HG03064 (cell line): ENCODE data around the gene DYNLT5.

Source experiments
- ATAC-seq: cut with Tn5 transposase; IDR thresholded peaks from one replicate; pipeline ENCODE4 v1.9.1; 2021; ENCODE audit warnings: low read depth; ENCODE audit not compliant: unreplicated experiment

Gene DYNLT5

DNA sequence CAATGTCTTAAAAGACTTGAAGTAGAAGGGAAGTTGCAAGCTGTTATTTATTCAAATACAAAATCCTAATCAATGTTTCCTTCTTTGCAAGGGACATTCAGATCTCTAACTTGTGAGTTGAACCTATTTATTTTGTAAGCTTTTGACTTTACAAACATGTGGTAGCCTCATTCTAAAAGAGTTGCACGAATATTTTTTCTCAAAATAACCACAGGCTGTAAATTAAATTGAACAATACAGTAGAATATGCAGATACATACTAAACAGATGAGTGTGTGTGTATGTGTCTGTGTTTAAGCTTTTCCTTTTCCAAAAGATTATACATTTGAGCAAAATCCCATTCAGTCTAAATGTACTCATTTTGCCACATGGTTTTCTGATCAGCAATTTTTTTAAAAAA lies 4.8 kb upstream of the DYNLT5 start:
- ATAC-seq = no peak

DNA sequence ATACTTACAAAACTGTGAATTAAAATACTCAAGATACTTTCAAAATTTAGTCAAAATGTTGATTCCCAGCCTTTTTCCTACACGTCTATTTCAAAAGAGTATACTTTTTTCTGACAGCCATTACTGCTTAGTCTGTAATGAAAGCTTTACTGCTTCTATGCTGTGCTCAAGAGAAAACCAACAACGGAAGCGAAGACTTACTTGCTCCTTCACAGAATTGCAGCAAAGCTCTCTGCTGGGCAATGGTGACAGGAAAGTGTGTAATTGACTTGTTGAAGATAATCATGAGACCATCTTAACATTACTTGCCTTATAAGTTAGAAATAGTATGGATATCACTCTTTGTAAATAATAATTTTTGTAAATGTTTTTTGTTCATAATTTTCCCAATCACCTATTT lies 1.7 kb upstream of the DYNLT5 start:
- no peak for ATAC-seq

GRCh38 chr1:66751160-66751559 lies 1.1 kb upstream of the DYNLT5 start:
- no peak for ATAC-seq

DNA sequence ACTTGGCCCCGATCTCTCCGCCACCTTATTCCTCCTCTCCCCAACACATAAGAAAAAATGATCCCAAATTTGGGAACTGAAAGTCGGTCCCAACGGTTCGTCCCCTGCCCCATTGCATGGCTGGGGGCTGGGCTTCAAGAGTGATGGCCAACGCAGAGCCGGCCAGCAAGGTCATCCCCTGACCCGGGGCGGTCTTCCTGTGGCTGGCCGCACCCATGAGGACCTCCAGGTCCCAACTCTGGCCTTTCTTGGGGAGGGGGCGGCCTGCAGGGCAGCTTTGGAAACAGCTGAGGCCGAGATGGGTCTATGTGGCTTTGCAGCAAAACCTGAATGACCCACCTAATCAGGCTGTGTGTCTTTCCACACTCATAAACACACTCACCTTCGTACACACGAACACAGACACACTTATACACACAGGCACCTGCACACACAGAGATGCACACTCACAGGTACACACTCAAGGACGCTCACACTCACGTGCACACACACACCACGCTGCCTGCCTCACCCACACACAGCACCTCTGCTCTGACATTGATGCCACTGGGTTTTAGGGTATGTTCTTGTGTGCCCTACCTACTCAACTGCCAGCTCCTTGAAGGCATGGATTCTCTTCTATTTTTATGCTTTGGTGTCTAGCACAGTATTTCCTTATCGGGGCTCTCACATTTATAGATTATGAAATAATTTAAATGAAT lies 562 bp downstream of the DYNLT5 start:
- no peak for ATAC-seq

- ATAC-seq = no peak
These were observed 5.5 kb downstream of the DYNLT5 start for GRCh38 chr1:66757722-66758240.

DNA sequence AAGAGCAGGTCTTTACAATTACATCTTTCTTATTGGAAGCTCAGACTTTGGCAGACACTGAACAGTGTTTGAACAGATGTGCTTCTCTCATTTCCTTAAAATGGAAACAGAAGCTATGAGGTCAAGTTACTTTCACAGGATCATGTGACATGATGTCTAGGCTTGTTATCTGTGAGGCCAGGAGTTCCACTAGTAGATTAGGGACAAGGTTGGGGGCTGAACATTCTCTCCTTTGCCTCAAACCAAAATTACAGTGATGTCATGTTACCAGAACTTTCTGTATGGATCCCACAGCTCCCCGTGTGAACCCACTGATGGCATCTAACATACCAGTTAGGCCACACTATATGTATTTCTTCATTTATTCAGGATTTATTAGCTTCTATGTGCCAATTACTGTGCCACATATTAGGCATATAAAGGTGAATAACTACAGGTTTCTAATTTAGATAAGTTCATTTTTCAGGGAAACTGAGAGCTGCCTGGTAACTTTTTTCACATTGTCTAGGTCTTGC lies 6.0 kb downstream of the DYNLT5 start:
- peak; percentile 100 for ATAC-seq

- no peak for ATAC-seq
These were observed 8.2 kb downstream of the DYNLT5 start for GRCh38 chr1:66760506-66760905.

GRCh38 chr1:66761221-66761620 lies 9.0 kb downstream of the DYNLT5 start:
- ATAC-seq = no peak

DNA sequence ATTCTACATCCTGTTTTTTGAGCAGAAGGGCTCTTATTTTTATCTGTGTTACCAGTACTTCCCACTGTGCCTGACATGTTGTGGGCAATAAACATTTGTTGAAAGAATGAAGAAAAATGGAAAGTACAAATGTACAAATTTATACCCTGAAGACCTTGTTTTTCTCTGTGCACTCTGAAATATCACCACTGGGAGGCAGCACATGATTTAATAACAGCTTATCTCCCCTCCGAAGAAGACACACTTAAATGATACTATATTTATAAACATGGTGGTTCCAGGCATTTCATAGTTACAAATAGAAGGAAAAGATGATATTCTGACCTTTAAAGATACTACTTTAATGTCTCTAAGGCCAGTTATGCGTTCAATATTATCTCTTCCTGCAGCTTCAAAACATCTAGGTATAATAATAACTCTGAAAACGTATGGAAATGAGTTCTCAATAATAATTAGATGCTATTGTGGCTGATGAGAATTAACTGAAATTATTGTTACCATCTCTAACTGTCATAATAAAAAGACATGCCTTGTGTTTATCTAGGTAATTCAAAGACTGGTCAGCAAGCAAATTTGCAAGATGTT lies 12.8 kb downstream of the DYNLT5 start:
- no peak for ATAC-seq

- no peak for ATAC-seq
These were observed 15.4 kb downstream of the DYNLT5 start for GRCh38 chr1:66767626-66768025.

GRCh38 chr1:66768965-66769364 lies 16.7 kb downstream of the DYNLT5 start:
- no peak for ATAC-seq

DNA sequence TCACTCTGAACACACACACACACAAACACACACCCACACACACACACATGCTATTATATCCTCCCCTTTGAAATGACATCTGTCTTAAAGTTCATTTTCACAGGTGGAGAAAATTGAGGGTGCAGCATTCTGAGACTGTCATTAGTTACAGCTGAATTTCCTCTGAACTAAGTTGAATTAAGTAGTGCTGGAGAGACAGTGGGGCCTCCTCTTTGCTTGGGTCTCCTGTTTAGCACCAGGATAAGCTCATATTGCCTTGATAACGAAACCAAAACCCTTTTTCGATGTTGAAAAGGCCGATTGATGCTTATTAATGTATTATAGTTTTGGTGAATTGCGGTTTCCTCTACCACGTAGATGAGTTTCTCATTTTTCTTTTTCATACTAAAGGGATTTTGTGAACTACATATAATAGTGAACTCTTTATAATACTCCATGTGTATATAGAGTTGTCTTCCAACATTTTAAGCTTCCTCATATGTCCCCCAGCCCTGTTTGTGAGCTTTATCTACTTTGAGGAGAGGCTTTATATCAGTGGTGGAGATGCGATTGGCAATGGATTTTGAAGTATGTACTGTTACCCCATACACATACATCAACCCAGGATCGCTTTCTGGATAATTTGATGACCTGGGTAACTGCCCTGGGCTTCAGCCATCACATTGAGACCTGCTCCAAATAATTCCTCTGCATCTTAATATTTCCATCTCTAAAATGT lies 17.4 kb downstream of the DYNLT5 start:
- no peak for ATAC-seq

DNA sequence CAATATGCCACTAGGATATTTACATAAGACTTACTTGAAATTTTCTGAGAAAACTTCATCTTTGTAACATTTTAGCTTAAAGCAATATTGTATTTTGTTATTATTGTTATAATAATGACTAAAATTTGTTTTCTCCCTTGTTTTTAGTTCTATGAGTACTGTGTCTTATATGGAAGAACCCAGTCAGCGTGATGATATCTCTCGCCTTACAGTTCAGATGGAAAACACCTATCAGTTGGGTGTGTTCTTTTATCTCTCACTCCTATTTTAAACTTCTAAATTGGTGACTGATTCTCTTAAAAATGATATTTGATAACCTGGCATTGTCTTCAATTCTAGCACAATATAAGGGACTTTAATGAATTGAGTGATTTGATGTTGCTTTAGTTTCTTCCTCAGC lies 18.0 kb downstream of the DYNLT5 start:
- ATAC-seq = no peak

DNA sequence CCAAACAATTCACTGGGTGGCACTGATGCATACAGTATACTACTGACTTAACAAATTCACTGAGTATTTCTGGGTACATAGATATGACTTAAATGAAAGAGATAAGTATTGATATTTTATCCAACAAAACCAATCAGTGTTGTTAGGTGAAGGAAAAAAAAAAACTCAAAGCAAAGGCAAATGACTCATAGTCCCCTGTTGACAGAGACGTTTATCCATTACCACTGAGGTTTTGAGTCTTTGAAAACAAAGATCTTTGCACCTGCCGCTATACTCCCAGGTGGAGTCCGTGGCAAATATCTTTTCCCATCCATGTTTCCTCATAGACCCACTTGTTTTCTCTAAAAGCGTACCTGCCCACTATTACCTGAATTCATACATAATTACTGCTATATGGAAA lies 18.4 kb downstream of the DYNLT5 start:
- ATAC-seq = no peak

DNA sequence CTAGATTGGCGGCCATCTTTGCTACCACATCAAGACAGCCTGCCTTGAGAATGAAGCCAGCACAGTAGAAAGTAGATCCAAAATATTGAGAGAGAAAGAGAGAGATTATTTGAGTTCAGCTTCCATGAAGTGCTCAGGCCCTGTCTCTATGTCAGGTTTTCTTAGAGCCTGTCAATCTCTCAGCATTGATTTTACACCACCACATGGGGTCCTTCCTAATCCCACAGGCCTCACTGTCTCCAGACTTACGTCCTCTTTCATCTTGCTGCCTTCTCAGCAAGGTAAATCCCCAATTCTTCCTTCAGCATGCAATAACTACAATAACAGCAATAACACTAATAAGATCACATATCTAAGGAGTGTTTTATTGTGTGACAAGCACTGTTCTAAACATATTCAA lies 21.0 kb downstream of the DYNLT5 start:
- no peak for ATAC-seq

GRCh38 chr1:66774438-66774837 lies 22.2 kb downstream of the DYNLT5 start:
- ATAC-seq = no peak

DNA sequence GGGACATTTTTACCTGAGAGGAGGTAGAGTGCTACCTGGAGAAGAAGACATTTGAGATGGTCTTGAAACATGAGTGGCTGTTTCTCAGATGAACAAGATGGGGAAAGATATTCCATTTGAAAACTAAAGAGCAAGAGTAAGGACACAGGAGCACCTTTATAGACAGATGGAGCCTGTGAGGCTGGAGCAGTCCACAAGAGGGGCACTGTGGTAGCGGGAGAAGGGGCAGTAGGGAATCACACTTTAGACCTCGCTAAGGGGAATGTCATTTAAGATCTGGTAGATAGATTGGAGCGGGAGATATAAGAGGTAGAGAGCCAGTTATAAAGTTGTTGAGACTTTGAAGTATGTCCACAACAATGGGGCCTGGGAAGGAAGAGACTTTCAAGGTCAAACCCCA lies 23.4 kb downstream of the DYNLT5 start:
- ATAC-seq = no peak

DNA sequence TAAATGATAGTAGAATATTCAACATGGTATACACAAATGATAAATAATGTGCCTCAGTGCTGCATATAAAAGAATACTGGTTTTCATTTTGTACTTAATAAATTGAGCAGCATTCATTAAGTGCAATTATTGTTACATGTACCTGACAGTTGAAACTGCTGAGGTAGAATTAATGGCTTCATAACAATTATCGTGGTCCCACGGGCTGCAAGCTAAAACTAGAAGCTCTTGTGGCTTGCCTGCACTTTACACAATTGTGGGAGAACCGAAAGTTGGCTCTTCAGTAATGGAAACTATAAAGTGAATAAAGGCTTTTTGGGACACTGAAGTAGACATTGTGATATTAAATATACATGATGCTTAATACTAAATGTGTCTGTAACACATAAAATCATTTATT lies 25.6 kb downstream of the DYNLT5 start:
- ATAC-seq = no peak

DNA sequence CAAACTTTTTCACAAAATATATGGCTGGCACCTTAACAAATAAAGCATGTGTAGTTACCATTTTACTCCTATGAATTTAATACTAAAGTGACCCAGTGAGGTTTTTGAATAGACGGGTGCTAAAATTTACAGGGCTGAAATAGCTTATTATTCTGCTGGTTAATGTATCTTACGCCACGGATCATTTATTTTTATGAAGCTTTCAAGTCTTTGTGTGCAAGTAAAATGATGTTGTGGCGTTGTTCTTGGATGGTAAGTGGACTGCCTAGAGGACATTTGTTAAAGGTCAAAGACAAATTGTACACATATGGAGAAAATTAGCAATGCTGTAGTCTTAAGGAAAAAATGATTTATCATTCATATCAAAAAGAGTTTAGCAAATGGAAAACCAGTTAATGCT lies 26.0 kb downstream of the DYNLT5 start:
- no peak for ATAC-seq

DNA sequence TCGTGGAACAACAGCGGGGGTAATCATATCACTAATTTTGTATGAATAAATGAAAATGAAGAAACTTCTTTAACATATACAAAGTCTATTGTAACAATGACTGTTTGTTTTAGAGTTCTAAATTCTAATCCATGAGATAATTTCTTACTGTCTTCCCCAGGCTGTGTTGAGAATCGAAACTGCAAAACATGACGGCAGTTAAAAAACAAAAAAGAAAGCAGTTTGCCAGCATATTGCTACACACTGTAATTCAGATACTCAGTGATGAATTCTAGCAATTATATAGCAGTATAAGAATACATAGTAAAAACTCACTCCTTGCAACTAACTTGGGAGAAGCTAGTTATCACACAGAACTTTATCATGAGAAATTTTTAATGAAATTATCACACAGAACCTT lies 26.7 kb downstream of the DYNLT5 start:
- ATAC-seq = no peak

DNA sequence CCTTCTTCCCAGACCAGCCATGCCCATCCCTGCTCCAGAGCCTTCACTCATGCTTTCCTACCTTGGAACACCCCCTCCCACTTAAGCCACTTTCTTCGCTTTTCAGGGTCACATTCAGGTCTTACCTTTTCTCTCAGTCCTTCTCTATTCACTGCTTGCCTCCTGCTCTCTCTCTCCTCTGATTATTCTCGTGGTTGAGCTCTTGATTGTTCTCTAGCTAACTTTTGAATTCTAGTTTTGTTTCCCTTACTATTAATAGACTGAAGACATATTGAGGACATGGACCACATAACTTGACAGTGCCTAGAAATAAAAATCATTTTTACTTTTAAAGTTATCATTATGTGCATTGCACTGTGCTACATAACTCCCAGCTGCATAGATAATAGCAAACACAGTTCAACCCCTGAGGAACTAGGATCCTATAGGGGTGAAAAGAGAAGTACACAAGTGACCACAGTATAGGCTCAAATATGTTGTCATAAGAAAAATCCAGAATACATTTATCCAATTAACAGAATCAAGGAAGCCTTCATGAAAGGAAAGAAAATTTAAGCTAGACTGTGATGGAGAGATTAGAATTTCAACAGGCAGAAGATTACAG lies 27.3 kb downstream of the DYNLT5 start:
- no peak for ATAC-seq
